ENCODE results near the gene ADH5.
"Not testable (repeated sequence)": the region's sequence is repeated elsewhere in the genome, so short reads cannot be mapped to it uniquely, and the experiment has no call there.

ADH5 gene

GRCh38 chr4:99084595-99084994, 4.0 kb downstream of the ADH5 start:
- WGBS, 2 experiments (ENCODE audit: insufficient coverage in 2 of 2), result no CpG with 5 or more reads among the region's 2 CpGs
- Histone ChIP-seq H3K9me3 (ENCODE audit: control insufficient read depth, low read length) (no peaks in the 10 kb centered on the region), H3K4me1 (ENCODE audit: control insufficient read depth, insufficient read depth, low read length, poor library complexity, severe bottlenecking) (peaks cover 10% of the 10 kb centered on the region), H3K36me3 (ENCODE audit: control insufficient read depth, insufficient read depth, low read length) (peaks cover 72% of the 10 kb centered on the region), H3K27ac (ENCODE audit: low read depth, low read length, severe bottlenecking) (no peak overlapping the region), H3K4me3 (ENCODE audit: extremely low read depth, insufficient read depth, low read length, poor library complexity, severe bottlenecking) (no peak overlapping the region)

GRCh38 chr4:99082192-99082591, 6.4 kb downstream of the ADH5 start:
- 98 to 100% methylated on average over 4 to 5 of the region's 5 CpGs for WGBS, 2 experiments (ENCODE audit: insufficient coverage in 2 of 2)
- H3K36me3 ChIP-seq (ENCODE audit: control insufficient read depth, insufficient read depth, low read length), result peaks cover 96% of the 10 kb centered on the region
- peaks cover 10% of the 10 kb centered on the region for H3K4me1 ChIP-seq (ENCODE audit: control insufficient read depth, insufficient read depth, low read length, poor library complexity, severe bottlenecking)
- H3K27ac ChIP-seq (ENCODE audit: low read depth, low read length, severe bottlenecking), result no peak overlapping the region
- H3K9me3 ChIP-seq (ENCODE audit: control insufficient read depth, low read length), result no peaks in the 10 kb centered on the region
- H3K4me3 ChIP-seq (ENCODE audit: extremely low read depth, insufficient read depth, low read length, poor library complexity, severe bottlenecking), result no peak overlapping the region

DNA sequence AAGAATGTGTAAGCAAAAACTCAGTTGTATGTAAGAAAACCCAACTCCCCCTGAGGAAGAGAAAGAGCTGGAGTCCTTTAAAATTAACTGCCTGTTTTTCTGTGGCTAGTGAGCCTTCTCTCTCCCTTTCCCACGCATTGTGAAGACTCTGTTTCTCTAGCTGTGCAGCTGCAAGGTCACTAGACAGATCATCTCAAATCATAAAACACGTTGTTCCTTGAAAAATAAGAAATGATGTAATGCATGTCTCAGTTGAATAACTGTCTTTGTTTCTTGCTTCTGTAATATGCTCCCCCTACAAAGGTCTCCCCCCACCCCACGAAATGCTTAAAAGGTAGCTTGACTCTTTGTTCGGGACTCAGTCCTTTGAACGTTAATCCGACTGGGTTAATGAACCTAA, 7.7 kb downstream of the ADH5 start:
- H3K9me3 ChIP-seq (ENCODE audit: control insufficient read depth, low read length); H3K4me3 ChIP-seq (ENCODE audit: extremely low read depth, insufficient read depth, low read length, poor library complexity, severe bottlenecking); H3K4me1 ChIP-seq (ENCODE audit: control insufficient read depth, insufficient read depth, low read length, poor library complexity, severe bottlenecking); H3K27ac ChIP-seq (ENCODE audit: low read depth, low read length, severe bottlenecking): not testable (repeated sequence)
- WGBS, 2 experiments (ENCODE audit: insufficient coverage in 2 of 2), result 0 to 83% methylated on average over 1 of the region's 6 CpGs
- H3K36me3 ChIP-seq (ENCODE audit: control insufficient read depth, insufficient read depth, low read length), result peaks cover 97% of the 10 kb centered on the region

DNA sequence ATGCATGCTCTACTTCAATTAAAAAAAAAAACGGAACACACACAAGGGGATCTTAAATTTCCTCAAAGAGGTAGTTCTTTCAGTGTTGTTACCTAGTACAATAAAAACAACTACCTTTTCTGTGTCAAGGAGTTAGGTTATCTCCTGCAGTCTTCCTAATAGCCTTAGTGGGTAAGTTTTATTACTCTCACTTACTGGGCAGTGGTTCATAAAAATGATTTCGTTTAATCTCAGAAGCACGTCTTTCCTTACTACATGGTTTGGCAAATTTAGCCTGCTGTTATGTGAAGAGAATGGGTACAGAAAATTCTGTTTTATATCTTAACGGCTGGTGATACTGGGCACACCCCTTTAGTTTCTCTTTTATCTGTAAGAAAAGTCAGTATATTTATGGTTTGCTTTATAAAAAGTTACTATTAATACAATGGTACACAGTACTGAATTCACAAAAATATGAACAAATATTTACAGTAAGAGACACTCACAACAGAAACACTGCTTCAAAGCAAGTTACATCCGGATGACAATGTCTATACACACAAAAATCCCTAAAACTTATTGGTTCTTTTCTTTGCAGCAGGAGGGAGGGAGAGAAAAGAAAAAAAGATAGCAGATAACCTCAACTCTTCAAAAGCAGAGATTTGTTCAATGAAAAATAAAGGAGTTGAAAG, 8.8 kb downstream of the ADH5 start:
- Histone ChIP-seq H3K36me3 (ENCODE audit: control insufficient read depth, insufficient read depth, low read length) (peaks cover 97% of the 10 kb centered on the region), H3K27ac (ENCODE audit: low read depth, low read length, severe bottlenecking) (no peak overlapping the region), H3K4me1 (ENCODE audit: control insufficient read depth, insufficient read depth, low read length, poor library complexity, severe bottlenecking) (peaks cover 2% of the 10 kb centered on the region), H3K4me3 (ENCODE audit: extremely low read depth, insufficient read depth, low read length, poor library complexity, severe bottlenecking) (no peak overlapping the region), H3K9me3 (ENCODE audit: control insufficient read depth, low read length) (no peaks in the 10 kb centered on the region)
- no CpG with 5 or more reads among the region's 5 CpGs for WGBS, 2 experiments (ENCODE audit: insufficient coverage in 2 of 2)

DNA sequence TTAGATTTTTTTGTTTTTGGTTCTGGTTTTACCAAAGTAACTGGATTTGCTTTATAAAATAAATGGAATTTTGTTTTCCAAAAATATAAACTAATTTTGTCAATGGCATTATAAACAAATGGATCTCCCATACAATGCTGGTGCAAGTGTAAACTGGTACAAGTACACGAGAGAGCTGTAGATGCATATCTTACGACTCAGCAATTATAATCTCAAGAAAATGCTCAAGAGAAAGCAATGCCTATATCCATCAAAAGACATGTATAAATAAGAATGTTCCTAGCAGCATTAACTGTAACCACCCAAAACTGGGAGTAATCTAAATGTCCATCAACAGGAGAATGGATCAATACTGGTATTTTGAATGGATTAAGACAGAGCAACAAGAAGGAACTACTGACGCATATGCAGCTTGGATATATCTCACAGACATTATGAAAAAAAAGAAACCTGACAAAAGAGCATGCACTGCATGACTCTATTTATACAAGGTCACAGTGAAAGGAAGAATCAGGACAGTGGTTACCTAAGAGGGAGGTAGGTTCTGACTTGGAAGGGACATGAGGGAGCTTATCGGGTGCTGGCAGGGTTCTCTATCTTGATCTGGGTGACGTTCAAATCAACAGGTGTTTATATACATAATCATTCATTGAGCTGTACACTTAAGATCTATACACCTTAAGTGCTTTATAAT, 9.5 kb downstream of the ADH5 start:
- no CpG with 5 or more reads among the region's 5 CpGs for WGBS, 2 experiments (ENCODE audit: insufficient coverage in 2 of 2)
- Histone ChIP-seq H3K27ac (ENCODE audit: low read depth, low read length, severe bottlenecking) (no peak overlapping the region), H3K4me3 (ENCODE audit: extremely low read depth, insufficient read depth, low read length, poor library complexity, severe bottlenecking) (no peak overlapping the region), H3K4me1 (ENCODE audit: control insufficient read depth, insufficient read depth, low read length, poor library complexity, severe bottlenecking) (no peaks in the 10 kb centered on the region), H3K9me3 (ENCODE audit: control insufficient read depth, low read length) (no peaks in the 10 kb centered on the region), H3K36me3 (ENCODE audit: control insufficient read depth, insufficient read depth, low read length) (peaks cover 97% of the 10 kb centered on the region)

- no peaks in the 10 kb centered on the region for H3K4me1 ChIP-seq (ENCODE audit: control insufficient read depth, insufficient read depth, low read length, poor library complexity, severe bottlenecking)
- WGBS, 2 experiments (ENCODE audit: insufficient coverage in 2 of 2), result 95 to 100% methylated on average over 2 to 3 of the region's 5 CpGs
- H3K36me3 ChIP-seq (ENCODE audit: control insufficient read depth, insufficient read depth, low read length), result peaks cover 98% of the 10 kb centered on the region
- no peaks in the 10 kb centered on the region for H3K9me3 ChIP-seq (ENCODE audit: control insufficient read depth, low read length)
- H3K27ac ChIP-seq (ENCODE audit: low read depth, low read length, severe bottlenecking), result no peak overlapping the region
- no peak overlapping the region for H3K4me3 ChIP-seq (ENCODE audit: extremely low read depth, insufficient read depth, low read length, poor library complexity, severe bottlenecking)
These were observed 10.3 kb downstream of the ADH5 start for GRCh38 chr4:99078336-99078735.

- no peak overlapping the region for H3K4me3 ChIP-seq (ENCODE audit: extremely low read depth, insufficient read depth, low read length, poor library complexity, severe bottlenecking)
- no peak overlapping the region for H3K27ac ChIP-seq (ENCODE audit: low read depth, low read length, severe bottlenecking)
- 96 to 100% methylated on average over 3 to 4 of the region's 4 CpGs for WGBS, 2 experiments (ENCODE audit: insufficient coverage in 2 of 2)
- H3K4me1 ChIP-seq (ENCODE audit: control insufficient read depth, insufficient read depth, low read length, poor library complexity, severe bottlenecking), result no peaks in the 10 kb centered on the region
- H3K36me3 ChIP-seq (ENCODE audit: control insufficient read depth, insufficient read depth, low read length), result peaks cover 97% of the 10 kb centered on the region
- no peaks in the 10 kb centered on the region for H3K9me3 ChIP-seq (ENCODE audit: control insufficient read depth, low read length)
These were observed 11.4 kb downstream of the ADH5 start for GRCh38 chr4:99077177-99077576.

DNA sequence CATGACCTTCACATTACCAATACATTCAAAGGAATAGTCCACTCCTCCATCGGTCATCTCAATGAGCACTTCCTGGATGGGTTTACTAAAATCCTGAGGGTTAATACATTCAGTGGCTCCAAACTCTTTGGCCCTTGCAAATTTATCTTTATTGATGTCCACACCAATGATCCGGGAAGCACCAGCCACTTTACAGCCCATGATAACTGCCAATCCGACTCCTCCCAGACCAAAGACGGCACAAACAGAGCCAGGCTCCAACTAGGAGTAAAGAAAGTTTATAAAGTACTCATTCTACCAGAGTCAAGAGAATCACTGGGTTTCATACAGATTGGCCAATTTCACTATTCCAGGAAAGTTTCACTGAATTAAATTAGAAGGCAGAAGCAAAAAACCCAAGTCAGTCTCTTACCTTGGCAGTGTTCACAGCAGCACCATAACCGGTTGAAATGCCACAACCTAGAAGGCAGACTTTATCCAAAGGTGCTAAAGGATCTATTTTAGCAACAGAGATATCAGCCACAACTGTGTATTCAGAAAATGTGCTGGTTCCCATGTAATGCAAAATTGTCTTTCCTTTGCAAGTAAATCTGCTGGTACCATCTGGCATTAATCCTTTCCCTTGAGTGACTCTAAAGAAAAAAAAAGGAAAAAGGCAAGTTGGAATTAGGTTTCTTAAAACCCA, 12.2 kb downstream of the ADH5 start:
- WGBS, 2 experiments (ENCODE audit: insufficient coverage in 2 of 2), result 90 to 100% methylated on average over 2 of the region's 5 CpGs
- H3K9me3 ChIP-seq (ENCODE audit: control insufficient read depth, low read length), result no peaks in the 10 kb centered on the region

DNA sequence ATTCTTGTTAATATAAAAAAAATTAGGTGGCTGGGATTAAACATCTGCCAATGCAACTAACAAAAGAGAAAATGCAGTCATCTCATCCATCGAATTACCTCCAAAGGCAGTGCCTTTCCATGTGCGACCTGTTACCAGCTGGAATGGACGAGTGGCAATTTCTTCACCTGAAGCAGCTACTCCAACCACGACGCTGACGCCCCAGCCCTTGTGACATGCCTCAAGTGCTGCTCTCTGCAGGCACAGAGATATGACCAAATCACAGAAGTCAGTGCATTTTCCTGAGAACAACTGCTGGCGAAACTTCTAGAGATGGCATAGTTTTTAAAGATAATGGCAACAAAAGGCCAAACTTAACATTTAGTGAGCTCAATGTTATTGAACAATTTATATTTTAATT, 13.8 kb downstream of the ADH5 start:
- no peak overlapping the region for H3K4me3 ChIP-seq (ENCODE audit: extremely low read depth, insufficient read depth, low read length, poor library complexity, severe bottlenecking)
- H3K27ac ChIP-seq (ENCODE audit: low read depth, low read length, severe bottlenecking), result no peak overlapping the region
- no peaks in the 10 kb centered on the region for H3K4me1 ChIP-seq (ENCODE audit: control insufficient read depth, insufficient read depth, low read length, poor library complexity, severe bottlenecking)
- no peaks in the 10 kb centered on the region for H3K9me3 ChIP-seq (ENCODE audit: control insufficient read depth, low read length)
- 85 to 91% methylated on average over 6 of the region's 7 CpGs for WGBS, 2 experiments (ENCODE audit: insufficient coverage in 2 of 2)
- peaks cover 91% of the 10 kb centered on the region for H3K36me3 ChIP-seq (ENCODE audit: control insufficient read depth, insufficient read depth, low read length)

More for the DNA sequence above, 12.2 kb downstream of the ADH5 start:
- H3K4me3 ChIP-seq (ENCODE audit: extremely low read depth, insufficient read depth, low read length, poor library complexity, severe bottlenecking), result no peak overlapping the region
- peaks cover 97% of the 10 kb centered on the region for H3K36me3 ChIP-seq (ENCODE audit: control insufficient read depth, insufficient read depth, low read length)
- H3K4me1 ChIP-seq (ENCODE audit: control insufficient read depth, insufficient read depth, low read length, poor library complexity, severe bottlenecking), result no peaks in the 10 kb centered on the region
- H3K27ac ChIP-seq (ENCODE audit: low read depth, low read length, severe bottlenecking), result no peak overlapping the region

GRCh38 chr4:99071159-99071558, 17.4 kb downstream of the ADH5 start:
- H3K27ac ChIP-seq (ENCODE audit: low read depth, low read length, severe bottlenecking), result no peak overlapping the region
- peaks cover 77% of the 10 kb centered on the region for H3K36me3 ChIP-seq (ENCODE audit: control insufficient read depth, insufficient read depth, low read length)
- H3K9me3 ChIP-seq (ENCODE audit: control insufficient read depth, low read length), result no peaks in the 10 kb centered on the region
- no peak overlapping the region for H3K4me3 ChIP-seq (ENCODE audit: extremely low read depth, insufficient read depth, low read length, poor library complexity, severe bottlenecking)
- 100% methylated on average over 2 of the region's 5 CpGs; no CpG with 5 or more reads in 1 of the 2 experiments for WGBS, 2 experiments (ENCODE audit: insufficient coverage in 2 of 2)
- H3K4me1 ChIP-seq (ENCODE audit: control insufficient read depth, insufficient read depth, low read length, poor library complexity, severe bottlenecking), result no peaks in the 10 kb centered on the region
